Activated T-cell treated with anti-CD3 and anti-CD28 coated beads, Interleukin-2, amount 50 U/mL, for 72 hours (primary cell): ENCODE results near the gene LSM14A. TPM values are rescaled to one million over a fixed set of nuclear protein-coding genes. Genes with fewer than 3 reads are reported as not detected.
"Not testable (repeated sequence)": the region's sequence is repeated elsewhere in the genome, so short reads cannot be mapped to it uniquely, and the experiment has no call there.

Experiments used
- ATAC-seq, 2 donors: fragments of 150-1000 bp; cut with Tn5 transposase; replicated peaks in 1 of 2; 2 replicates each; pipeline ENCODE4 v1.10.0; 2021; ENCODE audit warnings: moderate library complexity in 2 of 2, mild to moderate bottlenecking in 1 of 2
- DNase-seq, 2 donors: peaks; one replicate each; pipeline ENCODE4 v3.0.0; 2021 to 2022; ENCODE audit warnings: mixed read lengths in 1 of 2
- H3K27ac Mint-ChIP-seq: one replicate; pipeline ENCODE4 v1.8.0; 2022; ENCODE audit warnings: mild to moderate bottlenecking, moderate library complexity, mixed read lengths
- H3K27me3 Mint-ChIP-seq: one replicate; pipeline ENCODE4 v1.8.0; 2022; ENCODE audit warnings: low read depth, mixed read lengths
- H3K36me3 Mint-ChIP-seq, 2 donors: one replicate each; pipeline ENCODE4 v1.8.0; 2022; ENCODE audit warnings: mixed read lengths in 2 of 2, mild to moderate bottlenecking in 1 of 2; ENCODE audit not compliant: insufficient read depth in 2 of 2
- H3K4me1 Mint-ChIP-seq: one replicate; pipeline ENCODE4 v1.8.0; 2022; ENCODE audit warnings: low read depth, mixed read lengths
- H3K4me3 Mint-ChIP-seq, 2 donors: one replicate each; pipeline ENCODE4 v1.8.0; 2022; ENCODE audit warnings: mild to moderate bottlenecking in 2 of 2, mixed read lengths in 2 of 2, moderate library complexity in 2 of 2
- H3K9me3 Mint-ChIP-seq, 2 donors: one replicate each; pipeline ENCODE4 v1.8.0; 2022; ENCODE audit warnings: mixed read lengths in 2 of 2
- total RNA-seq, 2 donors: library from RNA; stranded (reverse); gene quantifications; one replicate each; pipeline ENCODE4 v1.2.3, GENCODE V29; 2022

The LSM14A gene
- total RNA-seq, 2 donors from 2014 or later: 112 to 130 TPM

DNA sequence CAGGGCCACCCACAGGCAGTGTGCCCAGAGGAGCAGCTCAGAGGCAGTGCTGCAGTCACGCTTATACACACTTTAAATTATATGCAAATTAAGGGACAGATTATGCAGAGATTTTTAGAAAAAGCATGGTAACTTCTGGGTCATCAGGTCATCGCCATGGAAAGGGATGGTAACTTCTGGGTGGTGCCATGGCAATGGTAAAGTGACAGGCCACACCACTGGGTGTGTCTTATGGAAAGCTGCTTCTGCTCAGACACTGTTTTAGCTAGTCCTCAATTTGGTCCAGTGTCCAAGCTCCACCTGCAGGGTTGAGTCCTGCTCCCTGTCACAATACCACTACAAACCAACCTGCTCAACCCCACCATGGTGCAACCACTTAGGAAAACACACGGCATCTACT lies 29.9 kb upstream of the LSM14A start:
- Mint-ChIP-seq H3K4me1 (no peaks in the 10 kb centered on the region), H3K27me3 (no peaks in the 10 kb centered on the region), H3K27ac (no peak overlapping the region), H3K4me3 (no peak overlapping the region), H3K36me3 (no peaks in the 10 kb centered on the region), H3K9me3 (no peaks in the 10 kb centered on the region)
- ATAC-seq (no peak), DNase-seq (no peak)

DNA sequence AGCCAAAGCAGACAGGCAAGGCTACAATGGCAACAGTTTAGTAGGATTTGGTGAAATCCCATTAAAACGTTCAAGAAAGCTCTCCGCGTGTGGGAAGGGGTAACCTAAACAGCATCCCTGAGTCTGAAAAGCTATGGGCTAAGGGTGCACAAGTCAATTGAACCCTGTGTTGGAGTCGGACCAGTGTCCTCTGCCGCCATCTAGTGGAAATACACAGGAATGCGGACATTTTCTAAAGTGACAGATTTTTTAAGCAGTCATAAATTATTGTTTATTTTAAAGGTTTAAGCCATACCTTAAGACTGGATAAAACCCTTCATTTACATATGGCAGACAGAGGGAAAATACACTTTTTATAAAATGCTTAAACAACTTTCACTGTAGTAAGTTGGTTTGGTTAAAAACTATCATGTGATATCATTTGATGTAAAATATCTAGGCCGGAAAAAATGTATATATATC lies 26.5 kb upstream of the LSM14A start:
- peak; percentile 48 to 55 for DNase-seq
- Mint-ChIP-seq H3K27ac (no peak overlapping the region), H3K9me3 (no peaks in the 10 kb centered on the region), H3K4me3 (no peak overlapping the region), H3K36me3 (no peaks in the 10 kb centered on the region), H3K27me3 (no peaks in the 10 kb centered on the region), H3K4me1 (no peaks in the 10 kb centered on the region)
- ATAC-seq: peak; percentile 59 to 62

DNA sequence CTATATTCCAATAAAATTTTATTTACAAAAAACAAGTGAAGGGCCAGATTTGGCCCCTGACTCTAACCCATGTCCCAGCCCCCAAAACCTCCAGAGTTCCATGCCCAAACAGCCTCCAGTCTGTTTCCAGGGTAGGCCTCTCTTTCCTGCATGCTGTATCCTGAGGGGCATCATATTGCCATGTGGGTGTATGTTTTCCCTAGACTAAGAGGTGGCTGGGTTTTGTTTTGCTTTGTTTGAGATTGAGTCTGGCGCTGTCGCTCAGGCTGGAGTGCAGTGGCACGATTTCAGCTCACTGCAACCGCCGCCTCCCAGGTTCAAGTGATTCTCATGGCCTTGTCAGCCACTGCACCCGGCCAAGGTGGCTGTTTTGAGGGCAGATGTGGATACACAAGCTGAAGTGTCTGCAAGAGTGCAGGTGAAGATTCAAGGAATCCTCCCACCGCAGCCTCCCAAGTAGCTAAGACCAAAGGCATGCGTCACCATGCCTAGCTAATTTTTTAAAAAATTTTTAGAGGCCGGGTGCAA lies 23.6 kb upstream of the LSM14A start:
- no peak overlapping the region for H3K4me3 Mint-ChIP-seq
- no peaks in the 10 kb centered on the region for H3K27me3 Mint-ChIP-seq
- ATAC-seq: no peak
- no peaks in the 10 kb centered on the region for H3K9me3 Mint-ChIP-seq
- no peaks in the 10 kb centered on the region for H3K36me3 Mint-ChIP-seq
- no peak overlapping the region for H3K27ac Mint-ChIP-seq
- no peak for DNase-seq
- H3K4me1 Mint-ChIP-seq: no peaks in the 10 kb centered on the region

DNA sequence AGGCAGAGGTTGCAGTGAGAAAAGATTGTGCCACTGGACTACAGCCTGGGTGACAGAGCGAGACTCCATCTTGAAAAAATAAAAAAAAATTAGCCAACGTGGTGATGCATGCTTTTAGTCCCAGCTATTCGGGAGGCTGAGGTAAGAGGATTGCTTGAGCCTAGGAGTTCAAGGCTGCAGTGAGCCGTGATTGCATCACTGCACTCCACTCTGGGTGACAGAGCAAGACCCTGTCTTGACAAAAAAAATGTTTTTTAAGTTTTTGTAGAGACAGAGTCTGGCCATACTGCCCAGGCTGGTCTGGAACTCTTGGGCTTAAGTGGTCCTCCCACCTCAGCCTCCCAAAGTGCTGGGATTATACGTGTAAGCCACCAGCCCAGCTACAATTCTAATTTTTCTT lies 22.4 kb upstream of the LSM14A start:
- Mint-ChIP-seq H3K27ac (no peak overlapping the region), H3K36me3 (no peaks in the 10 kb centered on the region)
- no peak for ATAC-seq

DNA sequence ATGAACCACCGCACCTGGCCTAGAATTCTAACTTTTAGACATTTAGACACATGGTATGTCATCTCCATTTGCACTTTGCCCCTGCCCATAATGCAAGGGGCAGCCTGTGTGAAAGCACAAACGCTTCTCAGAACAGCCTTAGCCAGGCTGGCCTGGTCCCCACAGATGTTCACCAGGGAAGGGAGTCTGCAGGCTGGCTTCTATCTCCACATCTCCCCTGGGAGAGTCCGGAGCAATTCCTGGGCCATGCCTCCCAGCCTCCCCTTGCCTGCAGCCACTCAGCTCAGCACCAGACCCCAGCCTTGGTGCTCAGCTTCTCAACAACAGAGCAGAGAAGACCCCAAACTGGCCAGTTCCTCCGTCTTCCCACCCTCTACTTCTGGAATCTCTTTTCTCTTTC lies 21.7 kb upstream of the LSM14A start:
- Mint-ChIP-seq H3K4me3 (no peak overlapping the region), H3K27me3 (no peaks in the 10 kb centered on the region), H3K36me3 (no peaks in the 10 kb centered on the region), H3K27ac (no peak overlapping the region), H3K9me3 (no peaks in the 10 kb centered on the region), H3K4me1 (no peaks in the 10 kb centered on the region)
- DNase-seq (no peak), ATAC-seq (no peak)

More for the DNA sequence above, 22.4 kb upstream of the LSM14A start:
- no peaks in the 10 kb centered on the region for H3K4me1 Mint-ChIP-seq
- H3K27me3 Mint-ChIP-seq: no peaks in the 10 kb centered on the region
- H3K9me3 Mint-ChIP-seq: no peaks in the 10 kb centered on the region
- DNase-seq: no peak
- no peak overlapping the region for H3K4me3 Mint-ChIP-seq

DNA sequence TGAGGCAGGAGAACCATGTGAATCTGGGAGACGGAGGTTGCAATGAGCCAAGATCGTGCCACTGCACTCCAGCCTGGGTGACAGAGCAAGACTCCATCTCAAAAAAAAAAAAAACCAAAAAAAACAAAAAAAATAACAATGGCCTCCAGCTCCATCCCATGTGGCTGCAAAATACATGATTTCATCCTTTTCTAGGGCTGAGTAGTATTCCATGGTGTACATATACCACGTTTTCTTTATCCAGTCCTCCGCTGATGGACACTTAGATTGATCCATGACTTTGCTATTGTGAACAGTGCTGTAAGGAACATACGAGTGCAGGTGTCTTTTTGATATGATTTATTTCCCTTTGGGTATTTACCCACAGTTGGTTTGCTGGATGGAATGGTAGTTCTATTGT lies 20.9 kb upstream of the LSM14A start:
- H3K4me1 Mint-ChIP-seq: no peaks in the 10 kb centered on the region
- ATAC-seq: no peak
- no peaks in the 10 kb centered on the region for H3K9me3 Mint-ChIP-seq
- H3K36me3 Mint-ChIP-seq: no peaks in the 10 kb centered on the region
- H3K4me3 Mint-ChIP-seq: no peak overlapping the region
- H3K27ac Mint-ChIP-seq: no peak overlapping the region
- no peaks in the 10 kb centered on the region for H3K27me3 Mint-ChIP-seq
- no peak for DNase-seq

DNA sequence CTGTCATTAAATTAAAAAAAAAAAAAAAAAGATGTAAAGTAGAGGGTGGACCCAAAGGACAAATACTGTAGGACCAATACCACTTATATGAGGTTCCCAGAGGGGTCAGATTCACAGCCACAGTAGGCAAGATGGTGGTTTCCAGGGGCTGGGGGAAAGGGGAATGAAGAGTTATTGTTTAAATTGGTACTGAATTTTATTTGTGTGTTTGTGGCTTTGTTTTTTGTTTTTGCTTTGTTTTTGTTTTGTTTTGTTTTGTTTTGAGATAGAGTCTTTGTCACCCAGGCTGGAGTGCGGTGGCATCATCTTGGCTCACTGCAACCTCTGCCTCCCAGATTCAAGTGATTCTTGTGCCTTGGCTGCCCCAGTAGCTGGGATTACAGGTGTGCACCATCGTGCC lies 17.9 kb upstream of the LSM14A start:
- ATAC-seq (no peak), DNase-seq (no peak)
- Mint-ChIP-seq H3K36me3 (no peaks in the 10 kb centered on the region), H3K9me3 (no peaks in the 10 kb centered on the region), H3K4me3 (no peak overlapping the region), H3K4me1 (peaks cover 6% of the 10 kb centered on the region), H3K27ac (no peak overlapping the region), H3K27me3 (no peaks in the 10 kb centered on the region)

DNA sequence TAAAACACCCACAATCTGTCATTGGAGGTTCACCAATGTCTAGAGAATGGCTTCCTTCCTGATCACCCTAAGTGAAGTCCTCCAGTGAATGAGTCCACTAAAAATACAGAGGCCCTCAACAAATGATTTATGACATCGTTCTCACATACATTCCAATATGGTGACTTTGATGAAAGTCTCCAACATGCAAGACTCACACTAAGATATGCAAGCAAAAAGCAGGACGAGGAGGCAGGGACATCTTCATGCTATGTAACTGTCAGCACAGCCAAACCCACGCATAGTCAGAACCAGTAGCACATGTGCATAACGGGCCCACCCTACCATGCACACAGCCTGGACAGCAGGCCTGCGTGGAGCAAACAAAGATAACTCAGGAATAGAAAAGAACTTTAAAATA lies 16.6 kb upstream of the LSM14A start:
- H3K4me1 Mint-ChIP-seq: peaks cover 6% of the 10 kb centered on the region
- DNase-seq: no peak
- no peak overlapping the region for H3K4me3 Mint-ChIP-seq
- H3K27me3 Mint-ChIP-seq: no peaks in the 10 kb centered on the region
- ATAC-seq: no peak
- no peaks in the 10 kb centered on the region for H3K9me3 Mint-ChIP-seq
- H3K36me3 Mint-ChIP-seq: no peaks in the 10 kb centered on the region
- H3K27ac Mint-ChIP-seq: no peak overlapping the region

DNA sequence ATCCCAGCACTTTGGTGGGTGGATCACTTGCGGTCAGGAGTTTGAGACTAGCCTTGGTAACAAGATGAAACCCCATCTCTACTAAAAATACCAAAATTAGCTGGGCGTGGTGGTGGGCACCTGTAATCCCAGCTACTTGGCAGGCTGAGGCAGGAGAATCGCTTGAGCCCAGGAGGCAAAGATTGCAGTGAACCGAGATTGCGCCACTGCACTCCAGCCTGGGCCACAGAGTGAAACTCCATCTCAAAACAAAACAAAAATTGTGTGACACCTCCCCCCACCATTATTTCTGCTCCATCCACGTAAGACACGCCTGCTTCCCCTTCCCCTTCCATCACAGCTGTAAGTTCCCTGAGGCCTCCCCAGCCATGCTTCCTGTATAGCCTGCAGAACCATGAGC lies 13.3 kb upstream of the LSM14A start:
- H3K4me1 Mint-ChIP-seq, H3K9me3 Mint-ChIP-seq, H3K4me3 Mint-ChIP-seq, H3K27me3 Mint-ChIP-seq, DNase-seq, H3K36me3 Mint-ChIP-seq, ATAC-seq, H3K27ac Mint-ChIP-seq: not testable (repeated sequence)

DNA sequence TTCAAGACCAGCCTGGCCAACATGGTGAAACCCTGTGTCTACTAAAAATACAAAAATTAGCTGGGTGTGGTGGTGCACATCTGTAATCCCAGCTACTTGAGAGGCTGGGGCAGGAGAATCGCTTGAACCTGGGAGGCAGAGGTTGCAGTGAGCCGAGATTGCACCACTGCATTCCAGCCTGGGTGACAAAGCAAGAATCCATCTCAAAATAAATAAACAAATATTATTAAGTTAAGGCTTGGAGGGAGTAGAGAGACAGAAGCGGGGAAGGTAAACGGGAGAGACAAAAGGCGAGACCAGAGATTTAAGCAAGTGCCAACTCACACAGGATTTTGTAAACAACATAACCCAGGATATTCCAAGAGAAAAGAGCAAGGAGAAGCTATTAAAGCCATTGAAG lies 12.8 kb upstream of the LSM14A start:
- not testable (repeated sequence) for ATAC-seq, H3K27ac Mint-ChIP-seq, DNase-seq, H3K4me3 Mint-ChIP-seq, H3K27me3 Mint-ChIP-seq, H3K9me3 Mint-ChIP-seq, H3K4me1 Mint-ChIP-seq, H3K36me3 Mint-ChIP-seq

DNA sequence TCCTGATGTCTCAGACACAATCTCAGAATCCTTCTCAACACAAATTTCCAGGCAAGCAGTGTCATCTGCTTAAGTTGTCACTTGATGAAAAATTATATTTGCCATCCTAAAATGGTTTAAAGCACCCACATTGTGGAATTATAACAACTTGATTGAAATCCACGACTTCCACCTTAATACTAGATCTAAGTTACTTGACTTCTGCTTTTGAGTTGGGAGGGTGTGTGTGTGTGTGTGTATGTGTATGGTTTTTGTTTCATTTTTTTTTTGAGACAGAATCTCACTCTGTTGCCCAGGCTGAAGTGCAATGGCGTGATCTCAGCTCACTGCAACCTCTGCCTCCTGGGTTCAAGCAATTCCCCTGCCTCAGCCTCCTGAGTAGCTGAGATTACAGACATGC lies 10.4 kb upstream of the LSM14A start:
- not testable (repeated sequence) for H3K9me3 Mint-ChIP-seq, H3K4me1 Mint-ChIP-seq, H3K27me3 Mint-ChIP-seq, H3K27ac Mint-ChIP-seq, ATAC-seq, H3K4me3 Mint-ChIP-seq, DNase-seq, H3K36me3 Mint-ChIP-seq

DNA sequence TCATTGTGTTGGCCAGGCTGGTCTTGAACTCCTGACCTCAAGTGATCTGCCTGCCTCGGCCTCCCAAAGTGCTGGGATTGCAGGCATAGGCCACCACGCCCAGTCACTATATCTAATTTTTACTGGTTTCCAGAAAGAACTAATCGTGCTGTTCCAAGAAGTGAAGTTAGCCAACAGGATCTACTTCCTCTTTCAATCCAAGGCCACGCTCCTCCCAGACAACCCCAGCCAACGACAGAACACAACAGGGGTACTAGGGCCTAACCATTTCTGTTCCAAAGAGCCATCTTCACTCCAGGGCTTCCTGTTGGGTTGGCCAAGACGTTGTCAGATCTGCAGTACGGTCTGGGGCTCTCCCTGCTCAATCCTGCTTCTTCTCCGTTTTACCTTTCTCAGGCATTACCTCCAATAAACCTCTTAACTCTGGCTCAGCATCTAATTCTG lies 7.0 kb upstream of the LSM14A start:
- ATAC-seq: no peak
- Mint-ChIP-seq H3K4me1 (peaks cover 1% of the 10 kb centered on the region), H3K4me3 (no peak overlapping the region), H3K27me3 (no peaks in the 10 kb centered on the region), H3K36me3 (no peaks in the 10 kb centered on the region), H3K27ac (no peak overlapping the region), H3K9me3 (no peaks in the 10 kb centered on the region)
- DNase-seq: no peak

DNA sequence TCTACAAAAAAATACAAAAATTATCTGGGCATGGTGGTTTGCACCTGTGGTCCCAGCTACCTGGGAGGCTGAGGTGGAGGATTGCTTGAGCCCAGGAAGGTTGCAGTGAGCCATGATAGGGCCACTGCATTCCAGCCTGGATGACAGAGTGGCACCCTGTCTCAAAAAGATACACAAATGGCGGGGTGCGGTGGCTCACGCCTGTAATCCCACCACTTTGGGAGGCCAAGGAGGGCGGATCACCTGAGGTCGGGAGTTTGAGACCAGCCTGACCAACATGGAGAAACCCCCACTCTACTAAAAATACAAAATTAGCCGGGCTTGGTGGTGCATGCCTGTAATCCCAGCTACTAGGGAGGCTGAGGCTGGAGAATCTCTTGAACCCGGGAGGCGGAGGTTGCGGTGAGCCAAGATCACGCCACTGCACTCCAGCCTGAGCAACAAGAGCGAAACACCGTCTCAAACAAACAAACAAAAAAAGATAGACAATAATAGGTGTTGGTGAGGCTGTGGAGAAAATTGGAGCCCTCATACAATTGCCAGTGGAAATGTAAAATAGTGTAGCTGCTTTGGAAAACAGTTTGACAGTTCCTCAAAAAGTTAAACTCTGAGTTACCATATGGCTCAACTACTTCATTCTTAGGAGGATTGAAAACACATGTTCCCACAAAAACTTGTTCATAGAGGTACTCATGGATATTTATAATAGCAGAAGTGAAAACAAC lies 2.7 kb upstream of the LSM14A start:
- not testable (repeated sequence) for H3K27ac Mint-ChIP-seq, DNase-seq, ATAC-seq, H3K4me3 Mint-ChIP-seq, H3K9me3 Mint-ChIP-seq, H3K27me3 Mint-ChIP-seq
- H3K4me1 Mint-ChIP-seq: peaks cover 32% of the 10 kb centered on the region
- H3K36me3 Mint-ChIP-seq: peaks cover 8 to 10% of the 10 kb centered on the region in 2 donors

DNA sequence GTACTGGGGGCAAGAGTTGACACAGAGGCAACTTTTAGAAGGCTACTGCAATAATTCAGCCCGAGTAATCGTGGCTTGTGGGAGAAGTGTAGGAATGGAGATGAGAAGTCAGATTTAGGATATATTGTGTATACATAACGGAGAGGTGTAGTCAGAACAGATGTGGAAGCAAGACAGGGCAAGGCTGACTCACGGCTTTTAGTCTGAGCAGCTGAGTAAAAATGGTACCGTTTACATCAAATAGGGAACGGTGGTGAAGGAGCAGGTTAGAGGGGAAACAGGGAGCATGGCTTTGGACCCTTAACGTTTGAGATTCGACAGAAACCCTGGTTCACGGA lies 796 bp upstream of the LSM14A start:
- Mint-ChIP-seq H3K4me3 (peak overlapping the region; percentile 84 to 97), H3K27ac (peak overlapping the region; percentile 95), H3K36me3 (peaks cover 8 to 10% of the 10 kb centered on the region in 2 donors), H3K27me3 (no peaks in the 10 kb centered on the region), H3K9me3 (no peaks in the 10 kb centered on the region), H3K4me1 (peaks cover 50% of the 10 kb centered on the region)
- DNase-seq: peak; percentile 75 to 83
- ATAC-seq: peak; percentile 84 to 85
